Stimulated activated memory B cell treated with anti-CD40 and anti-IgM and Interleukin-4, amounts not matched to agents 10 μg/mL and 1 μg/mL and 100 μg/mL, for 72 hours (primary cell): ENCODE results near the gene CTBS.
"Not testable (repeated sequence)": the region's sequence is repeated elsewhere in the genome, so short reads cannot be mapped to it uniquely, and the experiment has no call there.

ENCODE experiments used
- ATAC-seq: fragments of 150-1000 bp; cut with Tn5 transposase; 2 replicates; pipeline ENCODE4 v1.10.0; 2021
- H3K27ac Mint-ChIP-seq: one replicate; pipeline ENCODE4 v1.8.0; 2022; ENCODE audit warnings: mild to moderate bottlenecking, mixed read lengths
- H3K27me3 Mint-ChIP-seq: one replicate; pipeline ENCODE4 v1.8.0; 2022; ENCODE audit warnings: mixed read lengths
- H3K36me3 Mint-ChIP-seq: one replicate; pipeline ENCODE4 v1.8.0; 2022; ENCODE audit warnings: mixed read lengths
- H3K4me1 Mint-ChIP-seq: one replicate; pipeline ENCODE4 v1.8.0; 2022; ENCODE audit warnings: mixed read lengths
- H3K4me3 Mint-ChIP-seq: one replicate; pipeline ENCODE4 v1.8.0; 2022; ENCODE audit warnings: mild to moderate bottlenecking, moderate library complexity, mixed read lengths
- H3K9me3 Mint-ChIP-seq: one replicate; pipeline ENCODE4 v1.8.0; 2022; ENCODE audit warnings: mixed read lengths

Gene CTBS

DNA sequence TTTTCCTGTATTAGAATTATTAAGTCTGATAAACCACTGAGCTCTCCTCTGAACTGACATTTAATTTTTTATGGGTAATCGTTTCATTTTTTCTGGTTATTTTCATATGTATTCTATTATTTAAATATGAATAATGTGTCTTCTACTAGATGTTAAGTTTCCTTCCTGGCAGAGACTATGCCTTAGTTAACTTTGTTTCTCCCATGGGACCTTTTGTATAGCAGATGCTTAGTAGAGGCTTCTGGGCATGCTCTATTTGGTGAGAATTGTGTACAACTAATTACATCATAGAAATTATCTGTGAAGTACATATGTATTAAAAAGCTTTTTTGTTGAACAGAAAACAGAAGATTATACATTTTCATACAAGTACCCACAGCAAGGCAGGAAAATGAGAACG lies 23.4 kb downstream of the CTBS start:
- H3K27me3 Mint-ChIP-seq = no peaks in the 10 kb centered on the region
- H3K36me3 Mint-ChIP-seq = peaks cover 19% of the 10 kb centered on the region
- H3K9me3 Mint-ChIP-seq = no peaks in the 10 kb centered on the region
- no peak overlapping the region for H3K27ac Mint-ChIP-seq
- H3K4me1 Mint-ChIP-seq = no peaks in the 10 kb centered on the region
- H3K4me3 Mint-ChIP-seq = no peak overlapping the region
- ATAC-seq = no peak

DNA sequence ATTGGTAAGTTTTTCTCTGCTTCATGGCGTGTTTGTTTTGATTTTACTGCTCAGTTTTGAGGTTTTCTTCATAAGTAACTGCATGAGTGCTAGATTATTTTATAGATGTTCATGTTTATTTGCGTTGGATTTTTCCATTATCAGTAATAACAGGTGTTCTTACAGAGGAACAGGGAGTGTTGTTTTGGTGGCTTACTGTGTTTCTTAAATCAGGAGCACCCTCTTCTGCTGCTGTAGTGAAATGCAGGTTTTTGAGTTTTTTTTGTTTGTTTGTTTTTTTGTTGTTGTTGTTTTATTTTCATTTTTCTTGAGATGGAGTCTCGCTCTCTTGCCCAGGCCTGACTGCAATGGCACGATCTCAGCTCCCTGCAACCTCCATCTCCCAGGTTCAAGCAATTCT lies 32.6 kb downstream of the CTBS start:
- no peak for ATAC-seq
- Mint-ChIP-seq H3K4me3 (no peak overlapping the region), H3K4me1 (peaks cover 6% of the 10 kb centered on the region), H3K27ac (no peak overlapping the region), H3K36me3 (peaks cover 52% of the 10 kb centered on the region), H3K27me3 (no peaks in the 10 kb centered on the region), H3K9me3 (no peaks in the 10 kb centered on the region)

DNA sequence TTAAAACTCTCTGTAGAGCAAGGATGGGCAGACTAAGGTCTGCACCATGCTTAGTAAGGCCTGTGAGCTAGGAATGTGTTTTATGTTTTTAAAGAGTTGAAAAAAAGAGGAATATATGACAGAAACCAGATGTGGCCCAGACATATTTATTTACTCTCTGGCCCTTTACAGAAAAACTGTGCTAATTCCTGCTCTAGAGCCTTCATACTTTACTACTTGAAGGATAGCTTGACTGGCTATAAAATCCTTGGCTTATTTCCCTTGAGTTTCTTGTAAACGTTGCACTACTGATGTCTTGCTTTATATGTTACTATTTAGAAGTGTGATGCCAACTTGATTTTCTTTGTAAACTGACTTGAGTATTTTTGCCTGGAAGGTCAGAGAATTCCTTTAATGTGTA lies 33.5 kb downstream of the CTBS start:
- no peak for ATAC-seq
- Mint-ChIP-seq H3K9me3 (no peaks in the 10 kb centered on the region), H3K27ac (no peak overlapping the region), H3K36me3 (peaks cover 48% of the 10 kb centered on the region), H3K4me3 (no peak overlapping the region), H3K4me1 (peaks cover 6% of the 10 kb centered on the region), H3K27me3 (no peaks in the 10 kb centered on the region)

DNA sequence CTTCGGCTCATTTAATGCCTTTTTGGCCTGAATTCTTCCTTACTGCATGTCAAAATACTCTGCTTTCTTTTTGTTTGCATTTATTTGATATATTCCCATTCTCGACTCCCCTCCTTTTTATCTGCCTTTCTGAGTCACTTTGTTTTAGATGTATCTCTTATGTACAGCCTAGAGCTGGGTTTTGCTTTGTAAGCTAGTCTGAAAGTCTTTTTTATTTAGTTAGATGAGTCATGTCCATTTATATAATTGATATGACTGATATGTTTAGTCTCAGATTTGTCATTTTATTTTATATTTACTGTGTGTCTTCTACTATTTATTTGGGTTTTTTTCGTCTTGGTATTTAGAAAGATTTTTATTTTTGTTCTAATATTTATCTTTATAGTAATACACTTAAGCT lies 34.3 kb downstream of the CTBS start:
- Mint-ChIP-seq H3K36me3 (peaks cover 51% of the 10 kb centered on the region), H3K4me1 (peaks cover 6% of the 10 kb centered on the region), H3K9me3 (no peaks in the 10 kb centered on the region), H3K27me3 (no peaks in the 10 kb centered on the region), H3K27ac (no peak overlapping the region), H3K4me3 (no peak overlapping the region)
- ATAC-seq = no peak

DNA sequence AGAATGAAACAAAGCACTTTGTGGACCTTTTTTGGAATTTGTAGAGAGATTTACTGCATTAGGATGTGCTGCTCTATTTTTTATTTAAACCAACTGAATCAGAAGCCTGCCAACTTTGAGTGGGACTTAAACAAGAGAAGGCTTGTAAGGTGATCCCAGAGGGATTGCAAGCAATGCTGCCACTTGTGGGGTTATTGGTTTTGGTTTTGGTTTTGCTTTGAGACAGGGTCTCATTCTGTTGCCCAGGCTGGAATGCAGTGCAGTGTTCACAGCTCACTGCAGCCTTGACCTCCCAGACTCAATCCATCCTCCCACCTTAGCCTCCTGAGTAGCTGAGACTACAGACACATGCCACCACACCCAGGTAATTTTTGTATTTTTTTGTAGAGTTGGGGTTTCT lies 35.6 kb downstream of the CTBS start:
- Mint-ChIP-seq H3K4me1 (peaks cover 6% of the 10 kb centered on the region), H3K9me3 (no peaks in the 10 kb centered on the region), H3K36me3 (peaks cover 47% of the 10 kb centered on the region), H3K27me3 (no peaks in the 10 kb centered on the region), H3K27ac (no peak overlapping the region), H3K4me3 (no peak overlapping the region)
- no peak for ATAC-seq

DNA sequence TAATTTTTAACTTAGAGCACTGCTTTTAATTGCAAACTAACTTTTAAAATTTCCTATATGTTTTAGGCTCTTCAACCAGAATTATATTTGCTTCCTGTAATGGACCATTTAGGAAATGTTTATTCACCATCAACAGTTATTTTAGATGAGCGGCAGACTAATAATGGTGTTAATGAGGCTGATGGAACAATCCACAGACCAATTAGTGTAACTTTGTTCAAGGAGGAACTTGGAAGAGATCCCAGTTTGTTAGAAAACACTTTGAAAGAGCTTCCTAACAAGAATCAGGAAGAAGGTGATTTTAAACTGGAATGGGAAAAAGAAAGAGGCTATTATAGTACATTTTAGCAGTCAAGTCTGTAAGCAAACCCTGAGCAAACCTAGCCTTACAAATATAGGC lies 48.5 kb downstream of the CTBS start:
- Mint-ChIP-seq H3K4me1 (no peaks in the 10 kb centered on the region), H3K36me3 (peaks cover 29% of the 10 kb centered on the region), H3K9me3 (peaks cover 3% of the 10 kb centered on the region), H3K27ac (no peak overlapping the region), H3K27me3 (no peaks in the 10 kb centered on the region), H3K4me3 (no peak overlapping the region)
- no peak for ATAC-seq

DNA sequence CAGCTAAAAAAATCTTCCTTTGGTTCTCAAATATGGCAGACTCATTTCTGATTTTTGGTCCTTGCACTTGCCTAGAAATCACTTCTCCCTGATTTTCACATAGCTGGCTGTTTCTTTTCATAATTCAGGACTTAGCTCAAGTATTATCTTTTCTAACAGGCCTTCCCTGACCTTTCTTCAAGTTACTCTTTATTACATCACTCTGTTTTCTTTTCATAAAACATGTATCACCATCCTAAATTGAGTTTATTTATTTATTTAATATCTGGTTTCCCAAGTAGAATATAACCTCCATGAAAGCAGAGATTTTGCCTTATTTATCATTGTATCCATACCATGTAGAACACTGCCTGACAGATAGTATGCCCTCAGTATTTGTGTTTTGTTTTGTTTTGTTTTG lies 49.6 kb downstream of the CTBS start:
- no peaks in the 10 kb centered on the region for H3K4me1 Mint-ChIP-seq
- peaks cover 3% of the 10 kb centered on the region for H3K9me3 Mint-ChIP-seq
- no peak overlapping the region for H3K27ac Mint-ChIP-seq
- ATAC-seq = no peak
- peaks cover 25% of the 10 kb centered on the region for H3K36me3 Mint-ChIP-seq
- H3K4me3 Mint-ChIP-seq = no peak overlapping the region
- no peaks in the 10 kb centered on the region for H3K27me3 Mint-ChIP-seq

DNA sequence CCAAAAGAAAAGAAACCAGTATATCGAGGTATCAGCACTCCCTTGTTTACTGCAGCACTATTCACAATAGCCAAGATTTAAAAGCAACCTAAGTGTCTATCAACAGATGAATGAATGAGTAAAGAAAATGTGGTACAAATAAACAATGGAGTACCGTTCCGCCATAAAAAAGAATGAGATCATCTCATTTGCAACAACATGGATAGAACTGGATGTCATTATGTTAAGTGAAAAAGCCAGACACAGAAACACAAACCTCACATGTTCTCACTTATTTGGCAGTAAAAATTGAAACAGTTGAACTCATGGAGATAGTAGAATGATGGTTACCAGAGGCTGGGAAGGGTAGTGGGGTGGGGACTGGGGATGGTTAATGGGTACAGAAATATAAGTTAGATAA lies 63.6 kb downstream of the CTBS start:
- Mint-ChIP-seq H3K27ac (no peak overlapping the region), H3K9me3 (no peaks in the 10 kb centered on the region), H3K4me3 (no peak overlapping the region), H3K4me1 (no peaks in the 10 kb centered on the region), H3K27me3 (no peaks in the 10 kb centered on the region), H3K36me3 (no peaks in the 10 kb centered on the region)
- no peak for ATAC-seq

DNA sequence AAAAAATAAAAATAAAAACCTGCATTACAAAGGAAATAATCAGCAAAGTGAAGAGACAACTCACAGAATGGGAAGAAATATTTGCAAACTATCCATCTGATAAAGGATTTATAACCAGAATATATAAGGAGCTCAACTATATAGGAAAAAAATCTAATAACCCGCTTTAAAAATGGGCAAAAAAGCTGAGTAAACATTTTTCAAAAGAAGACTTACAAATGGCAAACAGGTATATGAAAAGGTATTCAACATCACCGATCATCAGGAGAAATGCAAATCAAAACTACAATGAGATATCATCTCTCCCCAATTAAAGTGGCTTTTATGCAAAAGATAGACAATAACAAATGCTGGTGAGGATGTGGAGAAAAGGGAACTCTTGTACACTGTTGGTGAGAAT lies 64.1 kb downstream of the CTBS start:
- no peaks in the 10 kb centered on the region for H3K36me3 Mint-ChIP-seq
- H3K27ac Mint-ChIP-seq = no peak overlapping the region
- no peak for ATAC-seq
- H3K4me3 Mint-ChIP-seq = no peak overlapping the region
- no peaks in the 10 kb centered on the region for H3K27me3 Mint-ChIP-seq
- H3K9me3 Mint-ChIP-seq = no peaks in the 10 kb centered on the region
- peaks cover 2% of the 10 kb centered on the region for H3K4me1 Mint-ChIP-seq

DNA sequence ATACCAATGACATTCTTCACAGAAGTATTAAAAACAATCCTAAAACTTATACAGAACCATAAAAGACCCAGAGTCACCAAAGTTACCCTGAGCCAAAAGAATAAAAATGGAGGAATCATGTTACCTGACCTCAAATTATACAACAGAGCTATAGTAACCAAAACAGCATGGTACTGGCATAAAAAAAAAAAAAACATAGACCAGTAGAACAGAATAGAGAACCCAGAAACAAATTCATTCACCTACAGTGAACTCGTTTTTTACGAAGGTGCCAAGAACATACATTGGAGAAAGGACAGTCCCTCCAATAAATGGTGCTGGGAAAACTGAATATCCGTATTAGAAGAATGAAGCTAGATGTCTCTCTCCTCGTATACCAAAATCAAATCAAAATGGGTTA lies 65.2 kb downstream of the CTBS start:
- ATAC-seq = no peak
- no peak overlapping the region for H3K4me3 Mint-ChIP-seq
- no peaks in the 10 kb centered on the region for H3K9me3 Mint-ChIP-seq
- H3K27ac Mint-ChIP-seq = no peak overlapping the region
- H3K36me3 Mint-ChIP-seq = no peaks in the 10 kb centered on the region
- H3K4me1 Mint-ChIP-seq = peaks cover 13% of the 10 kb centered on the region
- H3K27me3 Mint-ChIP-seq = no peaks in the 10 kb centered on the region

DNA sequence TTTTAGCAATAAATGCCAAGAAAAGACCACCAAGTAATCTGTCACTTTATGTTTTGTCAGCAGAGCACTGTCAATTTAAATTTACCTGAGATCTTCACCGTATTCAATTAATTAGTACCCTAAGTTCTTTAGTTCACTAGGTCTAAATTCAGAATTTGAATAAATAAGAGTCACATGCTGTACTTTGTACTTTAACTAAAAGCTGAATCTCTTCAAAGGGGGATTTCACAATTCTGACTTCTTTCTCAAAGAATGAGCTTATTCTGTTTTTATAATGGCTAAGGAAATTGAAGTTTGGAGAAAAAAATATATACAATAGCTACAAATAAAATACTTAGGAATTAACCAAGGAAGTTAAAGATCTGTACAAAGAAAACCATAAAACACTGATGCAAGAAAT lies 65.7 kb downstream of the CTBS start:
- Mint-ChIP-seq H3K36me3 (no peaks in the 10 kb centered on the region), H3K4me1 (peaks cover 18% of the 10 kb centered on the region), H3K4me3 (no peak overlapping the region), H3K27ac (no peak overlapping the region), H3K27me3 (no peaks in the 10 kb centered on the region), H3K9me3 (no peaks in the 10 kb centered on the region)
- no peak for ATAC-seq

DNA sequence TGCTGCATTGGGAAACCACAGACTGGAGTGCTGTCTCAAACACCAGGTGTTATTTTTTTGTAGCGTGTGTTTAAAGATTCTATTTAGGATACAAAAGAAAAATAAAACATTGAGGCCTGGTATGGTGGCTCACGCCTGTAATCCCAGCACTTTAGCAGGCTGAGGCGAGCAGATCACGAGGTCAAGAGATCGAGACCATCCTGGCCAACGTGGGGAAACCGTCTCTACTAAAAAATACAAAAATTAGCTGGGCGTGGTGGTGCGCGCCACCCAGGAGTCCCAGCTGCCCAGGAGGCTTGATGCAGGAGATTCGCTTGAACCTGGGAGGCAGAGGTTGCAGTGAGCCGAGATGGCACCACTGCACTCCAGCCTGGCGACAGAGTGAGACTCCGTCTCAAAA lies 66.4 kb downstream of the CTBS start:
- not testable (repeated sequence) for H3K27ac Mint-ChIP-seq, H3K27me3 Mint-ChIP-seq, ATAC-seq, H3K4me3 Mint-ChIP-seq, H3K36me3 Mint-ChIP-seq, H3K9me3 Mint-ChIP-seq
- peaks cover 23% of the 10 kb centered on the region for H3K4me1 Mint-ChIP-seq

DNA sequence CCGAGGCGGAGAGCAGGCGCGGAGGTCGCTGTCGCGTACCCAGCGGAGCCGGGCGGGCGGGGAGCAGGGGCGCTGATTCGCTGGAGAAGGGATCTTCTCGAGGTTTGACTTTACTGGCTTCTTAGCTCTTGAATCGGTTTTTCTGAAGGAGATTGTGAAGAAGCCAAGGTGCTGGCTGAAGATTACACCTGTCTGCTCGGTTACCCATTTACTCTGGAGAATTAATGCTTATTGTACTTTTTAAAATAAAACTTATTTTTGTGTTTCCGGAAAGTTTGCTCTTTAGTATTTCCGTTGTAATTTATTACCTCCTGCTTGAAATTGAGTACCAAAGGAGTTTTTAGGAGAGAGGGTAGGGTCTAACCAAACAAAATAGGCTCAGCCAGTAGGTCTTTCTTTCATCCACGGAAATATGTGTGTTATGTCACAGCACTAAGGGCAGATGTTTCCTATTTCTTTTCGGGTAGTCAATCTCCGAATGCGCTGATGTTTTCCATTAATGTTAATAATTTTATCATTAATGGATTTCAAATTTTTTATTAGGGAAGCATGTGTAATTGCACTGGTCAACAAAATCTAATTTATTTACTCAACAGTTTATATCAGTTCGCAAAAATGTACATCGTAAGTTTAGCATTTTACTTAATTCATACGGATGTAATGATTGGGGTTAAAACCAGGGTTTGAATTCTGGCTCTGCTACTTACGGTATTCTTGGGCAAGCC lies 67.3 kb downstream of the CTBS start:
- Mint-ChIP-seq H3K27me3 (no peaks in the 10 kb centered on the region), H3K27ac (peak overlapping the region; percentile 93), H3K4me3 (peak overlapping the region; percentile 92), H3K36me3 (no peaks in the 10 kb centered on the region), H3K9me3 (no peaks in the 10 kb centered on the region), H3K4me1 (peaks cover 24% of the 10 kb centered on the region)
- ATAC-seq = no peak

DNA sequence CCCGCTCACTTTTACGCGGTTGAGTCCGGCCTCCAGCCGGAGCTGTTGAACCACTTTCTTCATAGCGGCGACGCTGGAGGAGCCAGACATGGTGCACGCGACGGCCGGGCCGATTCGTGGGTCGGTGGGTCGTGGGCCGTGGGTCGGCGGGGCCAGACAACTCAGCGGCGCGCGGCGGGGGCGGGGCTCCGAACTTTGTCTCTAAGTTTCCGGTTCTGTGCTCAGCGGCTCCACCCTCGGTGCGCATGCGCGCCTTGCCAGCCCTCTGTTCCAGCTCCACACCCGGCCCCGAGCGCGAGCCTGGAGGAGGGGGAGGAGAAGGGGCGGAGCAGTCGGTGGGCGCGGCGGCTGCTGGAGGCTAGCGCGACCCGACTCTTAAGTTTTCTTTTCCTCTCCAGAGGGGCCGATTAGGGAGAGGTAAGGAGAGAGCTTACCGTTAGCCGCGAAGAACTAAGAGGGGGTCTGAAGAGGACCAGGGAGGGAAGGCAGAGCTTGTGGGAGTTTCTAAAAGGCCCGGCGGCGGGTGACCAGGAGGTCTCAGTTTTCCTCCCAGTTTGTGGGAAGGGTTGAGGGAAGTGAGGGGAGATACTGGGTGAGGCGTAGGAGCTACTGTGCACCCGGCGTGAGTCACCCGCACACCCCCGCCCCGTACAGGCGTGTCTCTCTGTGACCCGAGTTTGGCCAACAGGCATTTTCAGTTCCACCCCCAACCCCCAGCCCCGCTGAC lies 68.1 kb downstream of the CTBS start, which contains the start of the genes GNG5 and SPATA1:
TSS of gene GNG5 (minus strand) at position 580 of the 727 bp plus-strand sequence. CDS start at position 90, 490 bp downstream.
TSS of gene SPATA1 (plus strand) at position 385 of the 727 bp plus-strand sequence. CDS start 9,974 bp downstream, outside the sequence.
- Mint-ChIP-seq H3K27ac (peak within 1 kb of the TSS; percentile 93), H3K4me1 (peaks cover 31% of the 10 kb centered on the region), H3K4me3 (peak within 1 kb of the TSS; percentile 92), H3K36me3 (peaks cover 6% of the 10 kb centered on the region), H3K27me3 (no peaks in the 10 kb centered on the region), H3K9me3 (no peaks in the 10 kb centered on the region)
- ATAC-seq = peak; percentile 96

DNA sequence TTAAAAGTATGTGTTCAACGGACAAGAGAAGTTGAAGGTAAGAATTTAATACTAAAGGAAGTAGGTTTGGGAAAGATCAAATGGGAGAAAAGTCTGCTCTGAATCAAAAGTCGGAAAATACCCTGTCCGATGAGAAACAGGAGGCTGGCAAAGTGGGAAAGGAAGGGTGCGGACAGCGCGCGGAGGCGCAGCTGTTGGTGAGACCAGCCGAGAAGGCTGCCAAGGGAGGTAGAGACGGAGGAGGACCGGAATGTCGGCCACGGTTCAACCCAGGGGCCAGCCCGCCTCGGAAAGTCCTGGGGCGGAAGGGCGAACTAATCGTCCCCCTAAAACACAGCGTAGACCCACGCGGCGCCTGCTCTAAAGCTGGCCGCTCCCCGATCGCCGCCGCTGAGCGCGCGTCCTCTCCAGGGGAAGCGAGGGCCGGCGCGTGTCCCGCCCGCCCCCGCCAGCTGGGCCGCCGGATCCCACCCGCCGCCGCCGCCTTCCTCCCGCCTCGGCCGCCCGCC lies 68.7 kb downstream of the CTBS start:
- no peaks in the 10 kb centered on the region for H3K9me3 Mint-ChIP-seq
- H3K27me3 Mint-ChIP-seq = no peaks in the 10 kb centered on the region
- H3K36me3 Mint-ChIP-seq = peaks cover 9% of the 10 kb centered on the region
- H3K27ac Mint-ChIP-seq = peak overlapping the region; percentile 93
- peak overlapping the region; percentile 92 for H3K4me3 Mint-ChIP-seq
- ATAC-seq = peak; percentile 74
- H3K4me1 Mint-ChIP-seq = peaks cover 37% of the 10 kb centered on the region
